Measurements from ENCODE around the gene RAD50.

RAD50 gene

GRCh38 chr5:132591145-132591544 lies 34.4 kb downstream of the RAD50 start:
- Histone ChIP-seq H3F3A (ENCODE audit: insufficient read depth) (0 out of 2 replicates have a peak, but pooled peaks cover 2% of the 10 kb centered on the region), H3K4me3 (ENCODE audit: insufficient read depth, low read length, poor library complexity, severe bottlenecking) (no peak overlapping the region), H3K27me3 (ENCODE audit: low read length) (no peaks in the 10 kb centered on the region), H3K4me2 (ENCODE audit: low read depth, low read length, poor library complexity, severe bottlenecking) (no peak overlapping the region), H3K79me2 (ENCODE audit: insufficient read depth, low read length) (no peaks in the 10 kb centered on the region), H2AFZ (ENCODE audit: low read depth, low read length, severe bottlenecking) (no peak overlapping the region), H3K36me3 (ENCODE audit: low read length) (peaks cover 51% of the 10 kb centered on the region), H3K27ac (ENCODE audit: low read depth, low read length) (no peak overlapping the region), H4K20me1 (ENCODE audit: low read depth, low read length) (no peaks in the 10 kb centered on the region), H3K9me3 (ENCODE audit: insufficient read depth, low read length) (no peaks in the 10 kb centered on the region), H3K9me2 (replicated peaks; ENCODE audit: insufficient read depth, low read length) (no peaks in the 10 kb centered on the region), H3K9ac (ENCODE audit: low read length) (no peak overlapping the region)
- TF ChIP-seq CTCF (IDR thresholded peaks at IDR 0.05; ENCODE audit: insufficient read depth, low read length, poor library complexity, severe bottlenecking) (no peak), EZH2phosphoT487 (conservative IDR thresholded peaks at IDR 0.05; ENCODE audit: low read length) (no peak)

GRCh38 chr5:132592521-132592920 lies 35.7 kb downstream of the RAD50 start:
- no peak overlapping the region for H3K4me2 ChIP-seq (ENCODE audit: low read depth, low read length, poor library complexity, severe bottlenecking)
- H4K20me1 ChIP-seq (ENCODE audit: low read depth, low read length), result no peaks in the 10 kb centered on the region
- peaks cover 47% of the 10 kb centered on the region for H3K36me3 ChIP-seq (ENCODE audit: low read length)
- H3K9me3 ChIP-seq (ENCODE audit: insufficient read depth, low read length), result no peaks in the 10 kb centered on the region
- no peaks in the 10 kb centered on the region for H3K27me3 ChIP-seq (ENCODE audit: low read length)
- no peak overlapping the region for H2AFZ ChIP-seq (ENCODE audit: low read depth, low read length, severe bottlenecking)
- H3K27ac ChIP-seq (ENCODE audit: low read depth, low read length), result no peak overlapping the region
- H3K9me2 ChIP-seq (replicated peaks; ENCODE audit: insufficient read depth, low read length), result no peaks in the 10 kb centered on the region
- no peak overlapping the region for H3K9ac ChIP-seq (ENCODE audit: low read length)
- no peaks in the 10 kb centered on the region for H3F3A ChIP-seq (ENCODE audit: insufficient read depth)
- H3K4me3 ChIP-seq (ENCODE audit: insufficient read depth, low read length, poor library complexity, severe bottlenecking), result no peak overlapping the region
- no peaks in the 10 kb centered on the region for H3K79me2 ChIP-seq (ENCODE audit: insufficient read depth, low read length)
- TF ChIP-seq EZH2phosphoT487 (conservative IDR thresholded peaks at IDR 0.05; ENCODE audit: low read length), result no peak
- TF ChIP-seq CTCF (IDR thresholded peaks at IDR 0.05; ENCODE audit: insufficient read depth, low read length, poor library complexity, severe bottlenecking), result no peak

- Histone ChIP-seq H3K36me3 (ENCODE audit: low read length) (peaks cover 34% of the 10 kb centered on the region), H3F3A (ENCODE audit: insufficient read depth) (no peaks in the 10 kb centered on the region)
Observed at GRCh38 chr5:132594170-132594569, 37.4 kb downstream of the RAD50 start.

More at GRCh38 chr5:132594170-132594569, 37.4 kb downstream of the RAD50 start:
- TF ChIP-seq CTCF (IDR thresholded peaks at IDR 0.05; ENCODE audit: insufficient read depth, low read length, poor library complexity, severe bottlenecking) (no peak), EZH2phosphoT487 (conservative IDR thresholded peaks at IDR 0.05; ENCODE audit: low read length) (no peak)
- H3K4me2 ChIP-seq (ENCODE audit: low read depth, low read length, poor library complexity, severe bottlenecking), result no peak overlapping the region
- no peaks in the 10 kb centered on the region for H3K79me2 ChIP-seq (ENCODE audit: insufficient read depth, low read length)
- H3K27me3 ChIP-seq (ENCODE audit: low read length), result no peaks in the 10 kb centered on the region
- H2AFZ ChIP-seq (ENCODE audit: low read depth, low read length, severe bottlenecking), result no peak overlapping the region
- H3K4me3 ChIP-seq (ENCODE audit: insufficient read depth, low read length, poor library complexity, severe bottlenecking), result no peak overlapping the region
- no peak overlapping the region for H3K27ac ChIP-seq (ENCODE audit: low read depth, low read length)
- H3K9me3 ChIP-seq (ENCODE audit: insufficient read depth, low read length), result no peaks in the 10 kb centered on the region
- H3K9me2 ChIP-seq (replicated peaks; ENCODE audit: insufficient read depth, low read length), result no peaks in the 10 kb centered on the region
- no peak overlapping the region for H3K9ac ChIP-seq (ENCODE audit: low read length)
- no peaks in the 10 kb centered on the region for H4K20me1 ChIP-seq (ENCODE audit: low read depth, low read length)

All from SU-DHL-6 (cell line).